Fibroblast of pulmonary artery (primary cell): ENCODE measurements around the gene SMR3A.

Experiments
- DNase-seq: peaks from one replicate; pipeline ENCODE4 v3.0.0-alpha.2; 2010; ENCODE audit warnings: low read depth
- H3K4me3 ChIP-seq: replicated peaks from 2 replicates; pipeline ENCODE4 v1.5.1; 2011; ENCODE audit warnings: low read depth, mild to moderate bottlenecking, control low read depth, low read length, moderate library complexity
- CTCF ChIP-seq: IDR thresholded peaks from 2 replicates; pipeline ENCODE4 v1.5.1; 2011; ENCODE audit warnings: mild to moderate bottlenecking, control low read depth, low read length, inconsistent platforms; ENCODE audit errors: missing control alignments

The SMR3A gene

GRCh38 chr4:70360460-70360859 is at the start of gene SMR3A:
Gene SMR3A, plus strand, starts transcription at chr4:70360760. Its CDS starts 1,356 bp downstream, at chr4:70362116.
- no peak for DNase-seq
- TF ChIP-seq CTCF = no peak
- H3K4me3 ChIP-seq = no peak within 1 kb of the TSS

DNA sequence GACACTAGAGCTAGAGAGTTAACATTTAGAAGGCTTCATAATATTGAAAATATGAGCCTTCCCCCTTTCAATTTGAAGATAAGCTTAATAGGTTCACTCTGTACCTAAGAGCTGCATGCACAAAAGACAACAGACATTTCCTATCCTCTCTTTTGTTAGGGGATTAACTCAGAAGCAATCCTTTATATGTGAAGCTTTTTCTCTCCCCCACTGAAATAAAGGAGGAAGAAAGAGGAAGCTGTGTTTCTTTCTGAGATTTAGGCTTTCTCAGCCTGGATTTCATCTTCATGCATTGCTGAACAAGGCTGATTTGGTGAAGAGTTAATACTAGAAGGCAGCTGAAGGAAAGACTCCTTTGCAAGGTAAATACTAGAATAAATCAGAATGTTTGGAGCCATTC is 46.8 kb upstream of the SMR3A start:
- no peak for TF ChIP-seq CTCF
- DNase-seq = no peak

GRCh38 chr4:70315928-70316327 is 44.6 kb upstream of the SMR3A start:
- no peak for TF ChIP-seq CTCF
- DNase-seq = no peak
- no peak overlapping the region for H3K4me3 ChIP-seq

More for the DNA sequence above, 46.8 kb upstream of the SMR3A start:
- H3K4me3 ChIP-seq = no peak overlapping the region

GRCh38 chr4:70326052-70326451 is 34.5 kb upstream of the SMR3A start:
- no peak for TF ChIP-seq CTCF
- no peak for DNase-seq
- H3K4me3 ChIP-seq = no peak overlapping the region

DNA sequence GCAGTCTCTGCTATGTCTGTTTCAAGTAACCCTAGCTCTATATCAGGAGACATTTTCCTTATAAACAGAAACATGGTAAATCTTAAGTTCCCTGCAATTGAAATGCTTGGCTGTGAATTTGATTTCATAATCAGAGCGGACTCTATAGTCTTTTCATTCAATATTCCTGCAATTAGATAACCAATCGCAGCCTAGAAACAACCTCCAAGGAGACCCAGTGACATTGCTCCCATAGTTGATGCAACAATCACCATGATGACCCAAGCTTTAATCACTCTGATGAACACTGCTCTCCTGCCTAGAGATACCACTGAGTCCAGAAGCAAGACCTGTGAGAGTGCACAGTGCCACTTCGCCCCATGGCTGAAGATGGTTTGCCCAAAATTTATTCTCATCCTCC is 25.9 kb upstream of the SMR3A start, which contains the start of gene CABS1:
CABS1 (plus strand) TSS at position 301 of the 400 bp plus-strand sequence; CDS start at position 360, 59 bp downstream.
- TF ChIP-seq CTCF = no peak
- no peak for DNase-seq
- H3K4me3 ChIP-seq = no peak within 1 kb of the TSS

- DNase-seq = no peak
- no peak overlapping the region for H3K4me3 ChIP-seq
- no peak for TF ChIP-seq CTCF
These were observed 24.5 kb upstream of the SMR3A start for GRCh38 chr4:70336043-70336442.

DNA sequence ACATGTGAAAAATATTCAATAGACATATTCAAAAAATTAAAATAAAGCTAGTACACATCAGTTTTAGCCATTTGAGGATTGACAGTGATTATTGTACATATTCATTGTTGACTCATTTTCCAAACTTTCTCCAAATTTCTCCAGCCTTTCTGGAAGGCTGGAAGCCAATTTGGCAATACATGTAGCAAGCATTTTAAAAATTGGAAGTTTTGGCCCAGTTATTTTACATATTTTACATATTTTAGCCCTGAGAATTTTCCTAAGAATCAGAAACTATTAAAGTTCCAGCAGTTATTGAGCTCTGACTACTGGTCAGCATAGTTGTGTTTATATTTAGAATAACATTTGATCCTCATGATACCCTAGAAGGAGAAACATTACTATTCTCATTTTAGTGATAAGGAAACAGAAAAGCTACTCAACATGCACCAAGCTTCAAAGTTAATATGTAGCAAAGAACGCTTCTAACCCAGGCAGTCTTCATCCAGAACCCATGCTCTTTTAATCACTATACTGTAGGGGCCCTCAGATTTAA is 22.6 kb upstream of the SMR3A start:
- no peak overlapping the region for H3K4me3 ChIP-seq
- no peak for TF ChIP-seq CTCF
- no peak for DNase-seq
